GM19395 (cell line): ENCODE data around the gene MYBPH.

Source experiments
- ATAC-seq: cut with Tn5 transposase; IDR thresholded peaks from one replicate; pipeline ENCODE4 v1.9.1; 2021; ENCODE audit warnings: mild to moderate bottlenecking, moderate library complexity; ENCODE audit not compliant: unreplicated experiment

MYBPH gene

GRCh38 chr1:203175237-203175826, at the start of gene MYBPH:
Gene MYBPH, minus strand, starts transcription at chr1:203175826. Its CDS starts 71 bp downstream, at chr1:203175755.
- no peak for ATAC-seq

- ATAC-seq: no peak
These were observed 49.4 kb upstream of the MYBPH start for GRCh38 chr1:203225071-203225470.

GRCh38 chr1:203223012-203223775, 47.6 kb upstream of the MYBPH start:
- ATAC-seq: no peak

- ATAC-seq: no peak
These were observed 44.3 kb upstream of the MYBPH start for GRCh38 chr1:203219934-203220333.

DNA sequence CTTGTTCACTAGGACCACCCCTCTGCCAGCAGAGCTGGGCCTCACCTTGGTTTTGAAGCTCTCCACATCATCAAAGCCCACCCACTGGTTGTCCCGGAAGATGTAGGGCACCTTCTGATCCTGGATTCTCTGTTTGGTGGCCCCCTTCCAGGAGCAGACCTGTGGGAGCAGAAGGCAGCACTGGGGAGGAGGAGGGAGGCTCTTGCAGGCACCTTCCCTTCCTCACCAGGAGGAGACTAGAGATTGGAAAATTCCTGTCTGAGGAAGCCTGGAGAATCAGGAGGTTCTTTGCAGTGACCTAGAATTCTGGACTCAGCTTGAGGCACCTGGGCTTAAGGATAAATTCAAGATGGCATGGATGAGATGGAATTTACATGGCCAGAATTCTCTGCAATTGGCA, 43.5 kb upstream of the MYBPH start:
- ATAC-seq: no peak

GRCh38 chr1:203217668-203218067, 42.0 kb upstream of the MYBPH start:
- ATAC-seq: no peak

- no peak for ATAC-seq
These were observed 41.6 kb upstream of the MYBPH start for GRCh38 chr1:203217139-203217655.

- no peak for ATAC-seq
These were observed 40.9 kb upstream of the MYBPH start for GRCh38 chr1:203216274-203217138.

DNA sequence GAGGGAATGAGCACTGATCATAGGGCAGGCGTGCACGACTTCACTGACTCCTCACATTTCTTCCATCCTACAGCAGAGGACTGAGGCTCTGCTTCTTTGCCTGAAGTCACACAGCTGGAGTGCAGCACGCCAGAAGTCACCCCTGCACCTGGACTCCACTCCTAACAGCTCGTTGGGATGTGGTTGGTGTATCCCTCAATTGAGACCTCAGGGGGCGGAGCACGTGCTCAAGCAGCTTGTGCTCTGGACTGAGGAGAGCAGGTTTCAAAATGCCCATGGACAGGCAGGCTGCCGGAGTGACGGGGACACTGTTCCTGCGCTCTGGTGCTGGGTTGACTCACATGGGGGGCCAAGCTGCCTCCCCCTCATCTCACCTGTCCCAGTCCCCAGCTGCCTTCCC, 39.9 kb upstream of the MYBPH start:
- ATAC-seq: no peak

- no peak for ATAC-seq
These were observed 39.2 kb upstream of the MYBPH start for GRCh38 chr1:203214871-203215270.

- ATAC-seq: no peak
These were observed 37.5 kb upstream of the MYBPH start for GRCh38 chr1:203213126-203213525.

- no peak for ATAC-seq
These were observed 36.2 kb upstream of the MYBPH start for GRCh38 chr1:203211812-203212211.

- no peak for ATAC-seq
These were observed 35.4 kb upstream of the MYBPH start for GRCh38 chr1:203210988-203211387.

GRCh38 chr1:203210350-203210749, 34.7 kb upstream of the MYBPH start:
- no peak for ATAC-seq

DNA sequence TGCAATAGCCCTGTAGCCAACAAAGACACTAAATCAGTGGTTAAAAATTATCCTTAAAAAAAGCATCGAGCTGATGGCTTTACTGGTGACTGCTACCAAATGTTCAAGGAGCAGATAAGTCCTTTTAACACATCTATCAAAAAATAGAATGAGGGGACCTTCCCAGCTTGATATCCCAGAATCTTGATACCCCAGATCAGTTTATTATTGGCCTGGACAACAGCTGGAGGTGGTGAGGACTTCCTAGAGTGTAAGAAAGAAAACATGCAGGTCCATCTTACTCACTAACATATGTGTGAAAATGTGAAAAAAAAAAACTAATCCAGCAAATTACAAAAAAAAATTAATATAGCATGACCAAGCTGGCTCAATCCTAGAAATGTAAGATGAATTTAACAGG, 32.6 kb upstream of the MYBPH start:
- ATAC-seq: no peak

DNA sequence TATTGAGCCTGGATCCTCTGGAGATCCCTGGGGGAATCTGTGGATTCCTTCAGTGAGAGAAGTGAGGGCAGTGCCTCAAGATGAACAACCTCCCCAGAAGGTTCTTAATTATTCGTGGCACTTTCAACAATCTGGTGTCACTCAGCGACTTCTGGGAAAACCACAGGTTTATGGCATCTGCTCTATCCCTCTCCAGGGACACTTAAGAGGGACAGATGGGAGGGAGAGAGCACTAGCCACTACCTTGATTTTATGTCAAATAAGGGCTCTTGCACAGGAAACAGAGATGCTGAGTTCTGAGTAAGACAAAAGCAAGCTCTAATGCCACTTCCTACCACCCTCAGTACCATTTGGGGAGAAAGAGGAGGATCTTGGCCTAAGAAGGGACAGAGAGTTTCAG, 32.1 kb upstream of the MYBPH start:
- ATAC-seq: no peak

- ATAC-seq: no peak
These were observed 30.6 kb upstream of the MYBPH start for GRCh38 chr1:203206129-203206687.

- ATAC-seq: no peak
These were observed 29.1 kb upstream of the MYBPH start for GRCh38 chr1:203204756-203205155.

GRCh38 chr1:203202431-203203245, 27.0 kb upstream of the MYBPH start:
- ATAC-seq: no peak

DNA sequence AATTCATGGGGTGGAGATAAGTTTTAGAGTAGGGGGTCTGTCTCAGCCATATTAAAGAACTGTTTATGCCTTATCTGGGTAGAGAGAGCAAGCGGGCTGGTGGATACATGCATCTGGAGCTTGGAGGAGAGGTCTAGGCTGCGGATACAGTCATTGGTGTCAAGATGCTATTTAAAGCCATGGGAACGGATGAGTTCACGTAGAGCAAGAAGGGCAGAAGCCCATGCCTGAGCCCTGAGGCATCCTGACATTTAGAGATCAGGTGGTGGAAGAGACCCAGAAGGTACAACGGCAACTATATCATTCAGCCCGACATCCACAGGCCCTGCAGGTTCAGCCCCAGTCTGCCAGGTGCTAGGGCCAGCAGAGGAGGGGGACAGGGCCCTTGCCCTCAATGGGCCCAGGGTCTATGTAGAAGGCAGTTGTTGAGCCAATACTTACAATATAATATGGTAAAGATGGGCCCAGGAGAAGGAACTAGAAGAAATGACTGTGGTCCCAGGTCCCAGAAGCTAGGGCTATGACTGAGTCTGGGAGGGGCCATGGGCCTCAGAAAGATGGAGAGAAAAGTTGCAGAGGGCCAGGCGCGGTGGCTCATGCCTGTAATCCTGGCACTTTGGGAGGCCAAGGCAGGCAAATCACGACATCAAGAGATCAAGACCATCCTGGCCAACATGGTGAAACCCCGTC, 26.0 kb upstream of the MYBPH start:
- ATAC-seq: no peak
